H1 (cell line): ENCODE data around the gene MANEAL. TPM values are rescaled to one million over a fixed set of nuclear protein-coding genes. Genes with fewer than 3 reads are reported as not detected.

Experiments used
- CTCF ChIA-PET: fragments of 300-600 bp; sonication (Branson Sonifier 250); formaldehyde crosslinking; loops from one replicate; lab custom pipeline; 2021; ENCODE audit not compliant: partially characterized antibody; lab: Charles Lee
- POLR2A ChIA-PET: fragments of 300-600 bp; sonication (Branson Sonifier 250); formaldehyde crosslinking; loops from one replicate; lab custom pipeline; 2021; ENCODE audit warnings: inconsistent platforms; ENCODE audit not compliant: partially characterized antibody; lab: Charles Lee
- DNase-seq, 2 experiments: peaks; one replicate each; pipeline versions ENCODE4 v3.0.0 to v3.0.0-alpha.2; 2010 to 2022; ENCODE audit warnings: low spot score in 2 of 2, low read depth in 1 of 2, mixed read lengths in 1 of 2
- FAIRE-seq: peaks from 2 replicates; lab custom pipeline; 2011; peaks lifted over from hg19 to GRCh38; lab: Jason Lieb, UNC
- H2AFZ ChIP-seq: 2 replicates; pipeline ENCODE4 v1.8.1; 2012; ENCODE audit warnings: low read length, inconsistent platforms
- H2AK5ac ChIP-seq: 2 replicates; pipeline ENCODE4 v1.6.1; 2013; ENCODE audit warnings: low read depth, low read length
- H2BK120ac ChIP-seq: replicated peaks from 2 replicates; pipeline ENCODE3; 2013; ENCODE audit warnings: low read depth, low read length, inconsistent platforms
- H2BK12ac ChIP-seq: 2 replicates; pipeline ENCODE4 v1.6.1; 2013; ENCODE audit warnings: low read depth, low read length
- H2BK15ac ChIP-seq: 2 replicates; pipeline ENCODE4 v1.6.1; 2013; ENCODE audit warnings: low read length
- H2BK20ac ChIP-seq: 2 replicates; pipeline ENCODE4 v1.6.1; 2013; ENCODE audit warnings: low read length
- H2BK5ac ChIP-seq: 2 replicates; pipeline ENCODE4 v1.6.1; 2013; ENCODE audit warnings: low read depth, low read length
- H3K14ac ChIP-seq: 2 replicates; pipeline ENCODE4 v1.6.1; 2013; ENCODE audit warnings: inconsistent platforms; ENCODE audit not compliant: insufficient read length
- H3K18ac ChIP-seq: 2 replicates; pipeline ENCODE4 v1.6.1; 2013; ENCODE audit warnings: low read length; ENCODE audit errors: extremely low read depth
- H3K23ac ChIP-seq: 2 replicates; pipeline ENCODE4 v1.6.1; 2013; ENCODE audit warnings: inconsistent platforms; ENCODE audit not compliant: insufficient read length
- H3K23me2 ChIP-seq: 2 replicates; pipeline ENCODE4 v1.6.1; 2013; ENCODE audit warnings: low read depth, low read length
- H3K27ac ChIP-seq: 2 replicates; pipeline ENCODE4 v1.6.1; 2011; ENCODE audit warnings: low read depth, low read length, inconsistent platforms
- H3K27me3 ChIP-seq, 4 experiments: replicated peaks in 1 of 4; 1 replicate in 1 of 4; 2 replicates in 3 of 4; pipeline versions ENCODE4 v1.6.1 to v1.8.1; 2011 to 2013; ENCODE audit warnings: low read length in 3 of 4, mild to moderate bottlenecking in 3 of 4, inconsistent platforms in 2 of 4, mixed read lengths in 2 of 4, moderate library complexity in 1 of 4; ENCODE audit not compliant: control insufficient read depth in 3 of 4, insufficient read depth in 3 of 4; ENCODE audit errors: extremely low read depth in 1 of 4
- H3K36me3 ChIP-seq, 4 experiments: 2 replicates each; pipeline versions ENCODE4 v1.6.1 to v1.8.1; 2011 to 2013; ENCODE audit warnings: mild to moderate bottlenecking in 4 of 4, low read length in 3 of 4, moderate library complexity in 2 of 4, control low read depth in 1 of 4, inconsistent platforms in 1 of 4; ENCODE audit not compliant: insufficient read depth in 4 of 4, control insufficient read depth in 2 of 4
- H3K4ac ChIP-seq: replicated peaks from 2 replicates; pipeline ENCODE3; 2013; ENCODE audit warnings: low read length, low read depth, mixed read lengths, inconsistent platforms; ENCODE audit not compliant: insufficient read length
- H3K4me1 ChIP-seq, 4 experiments: replicated peaks in 1 of 4; 1 replicate in 1 of 4; 2 replicates in 3 of 4; pipeline versions ENCODE4 v1.6.1 to v1.8.1; 2011 to 2013; ENCODE audit warnings: low read length in 3 of 4, inconsistent platforms in 2 of 4, mixed read lengths in 1 of 4; ENCODE audit not compliant: insufficient read depth in 4 of 4, control insufficient read depth in 3 of 4
- H3K4me2 ChIP-seq, 2 experiments: 2 replicates each; pipeline versions ENCODE4 v1.6.1 to v1.8.1; 2011 to 2013; ENCODE audit warnings: low read depth in 2 of 2, low read length in 2 of 2, control low read depth in 1 of 2, inconsistent platforms in 1 of 2, mild to moderate bottlenecking in 1 of 2; ENCODE audit not compliant: insufficient read depth in 1 of 2
- H3K4me3 ChIP-seq, 4 experiments: fragments of 200-600, 300-600 bp in 1 of 4; sonication (generic), shearing (Covaris generic), sonication (Bioruptor Twin) in 1 of 4; 2 replicates each; pipeline versions ENCODE4 v1.5.1 to v1.8.1; 2011 to 2016; ENCODE audit warnings: low read length in 4 of 4, low read depth in 3 of 4, control low read depth in 2 of 4, inconsistent platforms in 2 of 4, mild to moderate bottlenecking in 2 of 4, mixed read lengths in 1 of 4, moderate library complexity in 1 of 4; ENCODE audit not compliant: insufficient read depth in 2 of 4; ENCODE audit errors: extremely low read depth in 1 of 4
- H3K56ac ChIP-seq: replicated peaks from 2 replicates; pipeline ENCODE3; 2013; ENCODE audit warnings: low read depth, mild to moderate bottlenecking, mixed read lengths, low read length, inconsistent platforms; ENCODE audit not compliant: insufficient read length
- H3K79me1 ChIP-seq: 2 replicates; pipeline ENCODE4 v1.6.1; 2013; ENCODE audit warnings: low read depth, low read length, control low read depth
- H3K79me2 ChIP-seq, 2 experiments: 2 replicates each; pipeline versions ENCODE4 v1.6.1 to v1.8.1; 2012 to 2013; ENCODE audit warnings: low read length in 2 of 2, mild to moderate bottlenecking in 2 of 2, inconsistent platforms in 1 of 2; ENCODE audit not compliant: insufficient read depth in 2 of 2, control insufficient read depth in 1 of 2
- H3K9ac ChIP-seq, 4 experiments: replicated peaks in 1 of 4; 1 replicate in 1 of 4; 2 replicates in 3 of 4; pipeline versions ENCODE4 v1.6.1 to v1.8.1; 2011 to 2013; ENCODE audit warnings: low read depth in 3 of 4, low read length in 3 of 4, control low read depth in 2 of 4, mild to moderate bottlenecking in 2 of 4, moderate library complexity in 2 of 4, inconsistent platforms in 1 of 4; ENCODE audit errors: extremely low read depth in 1 of 4
- H3K9me3 ChIP-seq, 2 experiments: 2 replicates each; pipeline versions ENCODE4 v1.6.1 to v1.8.1; 2012 to 2013; ENCODE audit warnings: mild to moderate bottlenecking in 2 of 2, moderate library complexity in 2 of 2, control low read depth in 1 of 2, inconsistent platforms in 1 of 2, low read depth in 1 of 2, low read length in 1 of 2, mixed read lengths in 1 of 2; ENCODE audit not compliant: insufficient read depth in 2 of 2
- H4K20me1 ChIP-seq, 2 experiments: replicated peaks in 1 of 2; 2 replicates each; pipeline versions ENCODE3 to v1.8.1; 2011 to 2013; ENCODE audit warnings: inconsistent platforms in 2 of 2, low read length in 2 of 2, mild to moderate bottlenecking in 1 of 2; ENCODE audit not compliant: insufficient read depth in 2 of 2, control insufficient read depth in 1 of 2
- H4K5ac ChIP-seq: 2 replicates; pipeline ENCODE4 v1.6.1; 2013; ENCODE audit warnings: low read length, low read depth, mixed read lengths, inconsistent platforms; ENCODE audit not compliant: insufficient read length
- H4K8ac ChIP-seq: 2 replicates; pipeline ENCODE4 v1.8.0; 2013; ENCODE audit warnings: mild to moderate bottlenecking, moderate library complexity, low read length, inconsistent platforms; ENCODE audit not compliant: insufficient read depth; ENCODE audit errors: extremely low read depth
- H4K91ac ChIP-seq: replicated peaks from 2 replicates; pipeline ENCODE3; 2013; ENCODE audit warnings: low read length, mixed read lengths, inconsistent platforms; ENCODE audit not compliant: insufficient read length
- ATF3 ChIP-seq: IDR thresholded peaks from 2 replicates; pipeline ENCODE4 v1.6.1; 2011; ENCODE audit warnings: low read depth, mild to moderate bottlenecking, low read length; ENCODE audit not compliant: insufficient read depth
- BRCA1 ChIP-seq: IDR thresholded peaks from 2 replicates; pipeline ENCODE4 v1.6.1; 2012; ENCODE audit warnings: low read depth, low read length, improper control_type of control experiment
- SP4 ChIP-seq: IDR thresholded peaks from 2 replicates; pipeline ENCODE4 v1.6.1; 2012; ENCODE audit warnings: low read length, inconsistent platforms
- WGBS, 2 experiments: shearing (Covaris generic) in 1 of 2; methylation state at CpG; one replicate each; pipeline versions ENCODE4 v1.1.6 to v1.1.7; 2013 to 2015; ENCODE audit warnings: low lambda C conversion rate in 2 of 2, mixed read lengths in 2 of 2, inconsistent platforms in 1 of 2, low coverage in 1 of 2, missing lambda C conversion rate in 1 of 2; ENCODE audit not compliant: insufficient replicate concordance in 2 of 2, insufficient coverage in 1 of 2, insufficient read length in 1 of 2; ENCODE audit errors: extremely low coverage in 1 of 2, missing lambda C conversion rate in 1 of 2; 5-methylcytosine and 5-hydroxymethylcytosine counted together
- polyA plus RNA-seq, 7 experiments: library from polyadenylated mRNA; depleted of rRNA in 3 of 7; stranded (reverse) in 5 of 7; unstranded in 2 of 7; fragments of >200 nt in 5 of 7; fragments of 200-250 nt in 2 of 7; gene quantifications; 1 replicate in 5 of 7; 2 replicates in 1 of 7; 4 replicates in 1 of 7; pipeline versions ENCODE4 v1.2.1 to v1.2.3, GENCODE V29; 2011 to 2013; ENCODE audit warnings: missing spikeins in 2 of 7, mixed read lengths in 2 of 7
- total RNA-seq: library from RNA; stranded (reverse); fragmentation: NEBNext Ultra II Directional; extraction: Animal tissue kit (Norgen Biotek cat#: 25700); gene quantifications from 2 replicates; pipeline ENCODE4 v1.2.1, GENCODE V29; 2021

The MANEAL gene
- total and polyA plus RNA-seq, 2 of the 8 experiments (the other 6 are each of a cell fraction or from before 2014, with no cell fraction given): 4.8 to 7.2 TPM

GRCh38 chr1:37840711-37841110, 47.1 kb downstream of the MANEAL start:
- Histone ChIP-seq H3K18ac (no peak overlapping the region), H3K27me3 (no peaks in the 10 kb centered on the region), H3K27ac (no peak overlapping the region), H3K79me1 (no peaks in the 10 kb centered on the region), H3K4me3 (no peak overlapping the region), H2AK5ac (no peak overlapping the region), H3K4me2 (no peak overlapping the region), H2BK120ac (no peak overlapping the region), H2BK15ac (no peak overlapping the region), H2BK12ac (no peak overlapping the region), H4K20me1 (peaks cover 4 to 8% of the 10 kb centered on the region in 2 experiments), H3K4me1 (no peaks in the 10 kb centered on the region), H3K9me3 (no peaks in the 10 kb centered on the region), H3K79me2 (no peaks in the 10 kb centered on the region; a peak in 2 of 4 replicates), H2BK20ac (no peak overlapping the region), H3K9ac (no peak overlapping the region), H3K4ac (no peak overlapping the region), H2BK5ac (no peak overlapping the region), H3K23me2 (no peaks in the 10 kb centered on the region), H2AFZ (no peak overlapping the region), H3K23ac (no peak overlapping the region), H4K5ac (no peak overlapping the region), H3K14ac (no peak overlapping the region), H4K8ac (no peak overlapping the region), H3K36me3 (peaks cover 5 to 25% (median 14%) of the 10 kb centered on the region in 4 experiments; a peak in 6 of 8 replicates), H4K91ac (no peak overlapping the region), H3K56ac (no peak overlapping the region)
- no peak for FAIRE-seq
- ChIA-PET CTCF (interaction anchor here (0.8 to 1.2 kb wide), 2 partner anchors 11 to 29 kb away, joined by 3 to 5 read pairs; no protein-coding TSS in a partner anchor), POLR2A (interaction anchor here (1.0 to 1.6 kb wide), 3 partner anchors 10 to 35 kb away, joined by 3 to 4 read pairs (median 3); partner anchors contain the start of gene MTF1)
- WGBS, 2 experiments: 100% methylated on average over 1 of the region's 1 CpG; no CpG with 5 or more reads in 1 of the 2 experiments
- no peak for DNase-seq
- no peak for TF ChIP-seq BRCA1
- TF ChIP-seq ATF3: no peak
- TF ChIP-seq SP4: no peak
